HCT116 (cell line): Measurements from ENCODE around the gene ARFGAP3. TPM values are rescaled to one million over a fixed set of nuclear protein-coding genes. Genes with fewer than 3 reads are reported as not detected.

ENCODE experiments used
- ATAC-seq: fragments of 200-7000 bp; cut with Tn5 transposase; 2 replicates; pipeline ENCODE4 v1.9.1; 2020; ENCODE audit warnings: mild to moderate bottlenecking, moderate library complexity
- BruUV-seq: library from RNA; stranded (reverse); fragments of 400-500 nt; replicated peaks from 2 replicates; lab custom pipeline; 2021; lab: Mats Ljungman, UMichigan
- CTCF ChIA-PET: fragments of 300-600 bp; sonication (Branson Sonifier 250); formaldehyde crosslinking; loops from one replicate; lab custom pipeline; 2021; ENCODE audit warnings: antibody characterized with exemption; lab: Charles Lee
- POLR2A ChIA-PET: fragments of 300-600, 350-600 bp; sonication (Branson Sonifier 250); formaldehyde crosslinking; loops from one replicate; lab custom pipeline; 2021; ENCODE audit warnings: antibody characterized with exemption; lab: Charles Lee
- RAD21 ChIA-PET, 2 experiments: fragments of 300-600 bp; sonication (Branson Sonifier 250); formaldehyde crosslinking; loops; one replicate each; lab custom pipeline; 2023; ENCODE audit warnings: low total read pairs in 2 of 2; ENCODE audit not compliant: uncharacterized antibody in 2 of 2, unreplicated experiment in 2 of 2, low non-redundant PET in 1 of 2; lab: Charles Lee
- DNase-seq: peaks from one replicate; pipeline ENCODE4 v3.0.0-alpha.2; 2010; ENCODE audit warnings: low read depth, low spot score
- H2AFZ ChIP-seq: fragments of 200-600 bp; shearing (Covaris generic), sonication (generic); 2 replicates; pipeline ENCODE4 v1.6.1; 2017; ENCODE audit warnings: low read depth, mixed run types, mixed read lengths, antibody characterized with exemption, low read length; ENCODE audit not compliant: poor library complexity, severe bottlenecking
- H3K27ac ChIP-seq: 2 replicates; pipeline ENCODE4 v1.5.1; 2012; ENCODE audit warnings: low read depth, low read length
- H3K27me3 ChIP-seq: fragments of 200-600 bp; sonication (generic); 2 replicates; pipeline ENCODE4 v1.6.1; 2016; ENCODE audit warnings: mixed run types, low read length, mixed read lengths; ENCODE audit not compliant: insufficient read depth
- H3K36me3 ChIP-seq, 2 experiments: fragments of 200-500 bp in 1 of 2; fragments of 200-600 bp in 1 of 2; sonication (Bioruptor generic) in 1 of 2; sonication (generic) in 1 of 2; 2 replicates each; pipeline versions ENCODE4 v1.5.1 to v1.6.1; 2014 to 2016; ENCODE audit warnings: low read length in 2 of 2, inconsistent platforms in 1 of 2, mixed read lengths in 1 of 2, mixed run types in 1 of 2; ENCODE audit not compliant: insufficient read depth in 2 of 2, control insufficient read depth in 1 of 2
- H3K4me1 ChIP-seq, 2 experiments: fragments of 200-600 bp in 1 of 2; sonication (generic) in 1 of 2; 2 replicates each; pipeline versions ENCODE4 v1.5.1 to v1.6.1; 2012 to 2017; ENCODE audit warnings: low read length in 2 of 2, inconsistent platforms in 1 of 2, mild to moderate bottlenecking in 1 of 2, mixed read lengths in 1 of 2, mixed run types in 1 of 2, moderate library complexity in 1 of 2; ENCODE audit not compliant: insufficient read depth in 2 of 2, control insufficient read depth in 1 of 2
- H3K4me2 ChIP-seq: fragments of 200-600 bp; sonication (generic); 2 replicates; pipeline ENCODE4 v1.6.1; 2017; ENCODE audit warnings: mixed run types, low read length, mixed read lengths
- H3K4me3 ChIP-seq, 2 experiments: fragments of 200-600 bp in 1 of 2; sonication (generic) in 1 of 2; replicated peaks in 1 of 2; 2 replicates each; pipeline ENCODE4 v1.5.1; 2011 to 2016; ENCODE audit warnings: low read length in 2 of 2, control low read depth in 1 of 2, low read depth in 1 of 2, mild to moderate bottlenecking in 1 of 2, mixed read lengths in 1 of 2, mixed run types in 1 of 2
- H3K79me2 ChIP-seq: fragments of 200-600 bp; sonication (generic); 2 replicates; pipeline ENCODE4 v1.6.1; 2017; ENCODE audit warnings: mild to moderate bottlenecking, mixed run types, low read length, moderate library complexity, mixed read lengths; ENCODE audit not compliant: insufficient read depth
- H3K9ac ChIP-seq: fragments of 200-600 bp; sonication (generic); 2 replicates; pipeline ENCODE4 v1.6.1; 2016; ENCODE audit warnings: low read length, mixed read lengths
- H3K9me2 ChIP-seq: fragments of 200-600 bp; sonication (generic), shearing (Covaris generic); 2 replicates; pipeline ENCODE4 v1.6.1; 2017; ENCODE audit warnings: mixed run types, mild to moderate bottlenecking, moderate library complexity; ENCODE audit not compliant: insufficient read depth
- H3K9me3 ChIP-seq, 2 experiments: fragments of 200-500 bp in 1 of 2; fragments of 200-600 bp in 1 of 2; sonication (Bioruptor generic) in 1 of 2; sonication (generic) in 1 of 2; 2 replicates each; pipeline ENCODE4 v1.6.1; 2014 to 2017; ENCODE audit warnings: low read length in 2 of 2, mixed read lengths in 2 of 2, inconsistent platforms in 1 of 2, low read depth in 1 of 2, mild to moderate bottlenecking in 1 of 2, mixed run types in 1 of 2, moderate library complexity in 1 of 2; ENCODE audit not compliant: control insufficient read depth in 1 of 2, insufficient read depth in 1 of 2
- H4K20me1 ChIP-seq: fragments of 200-600 bp; sonication (generic), shearing (Covaris generic); 2 replicates; pipeline ENCODE4 v1.6.1; 2017; ENCODE audit warnings: mixed run types, mild to moderate bottlenecking, moderate library complexity; ENCODE audit not compliant: insufficient read depth
- ATF3 ChIP-seq: IDR thresholded peaks from 2 replicates; pipeline ENCODE4 v1.6.1; 2012
- CBX3 ChIP-seq: IDR thresholded peaks from 2 replicates; pipeline ENCODE4 v1.6.1; 2012; ENCODE audit warnings: low read depth
- CTCF ChIP-seq, 3 experiments: fragments of 200-600 bp in 1 of 3; sonication (generic) in 1 of 3; IDR thresholded peaks in 2 of 3; conservative IDR thresholded peaks in 1 of 3; 2 replicates each; pipeline ENCODE4 v1.5.1; 2012 to 2017; ENCODE audit warnings: low read depth in 2 of 3, low read length in 2 of 3, antibody characterized with exemption in 1 of 3, borderline replicate concordance in 1 of 3, control low read depth in 1 of 3, mild to moderate bottlenecking in 1 of 3, mixed read lengths in 1 of 3, mixed run types in 1 of 3, moderate library complexity in 1 of 3; ENCODE audit not compliant: insufficient read depth in 1 of 3
- EGR1 ChIP-seq: IDR thresholded peaks from 2 replicates; pipeline ENCODE4 v1.6.1; 2012; ENCODE audit warnings: low read depth
- ELF1 ChIP-seq: IDR thresholded peaks from 2 replicates; pipeline ENCODE4 v1.6.1; 2012; ENCODE audit warnings: low read depth, borderline replicate concordance
- EZH2phosphoT487 ChIP-seq: fragments of 200-600 bp; IDR thresholded peaks from 2 replicates; pipeline ENCODE4 v1.6.1; 2018; ENCODE audit warnings: antibody characterized with exemption, borderline replicate concordance
- FOSL1 ChIP-seq: IDR thresholded peaks from 2 replicates; pipeline ENCODE4 v1.6.1; 2012; ENCODE audit warnings: low read depth
- POLR2A ChIP-seq: IDR thresholded peaks from 2 replicates; pipeline ENCODE4 v1.7.0; 2011; ENCODE audit warnings: borderline replicate concordance; ENCODE audit not compliant: insufficient read depth, insufficient read length; ENCODE audit errors: extremely low read depth
- POLR2AphosphoS5 ChIP-seq: IDR thresholded peaks from 2 replicates; pipeline ENCODE4 v1.6.1; 2011; ENCODE audit warnings: mild to moderate bottlenecking, low read depth, low read length, moderate library complexity
- RAD21 ChIP-seq: IDR thresholded peaks from 2 replicates; pipeline ENCODE4 v1.6.1; 2012; ENCODE audit warnings: low read depth, mild to moderate bottlenecking
- SP1 ChIP-seq: IDR thresholded peaks from 2 replicates; pipeline ENCODE4 v1.6.1; 2012; ENCODE audit warnings: low read depth
- SRF ChIP-seq: IDR thresholded peaks from 2 replicates; pipeline ENCODE4 v1.6.1; 2012; ENCODE audit warnings: low read depth
- TCF7L2 ChIP-seq: IDR thresholded peaks from 2 replicates; pipeline ENCODE4 v1.7.0; 2011; ENCODE audit warnings: borderline replicate concordance, inconsistent platforms; ENCODE audit not compliant: insufficient read depth, insufficient read length; ENCODE audit errors: extremely low read depth
- ZFX ChIP-seq: fragments of 450-650 bp; IDR thresholded peaks from 2 replicates; pipeline ENCODE4 v1.6.1; 2017
- intact Hi-C: fragments of 100-400 bp; cut with micrococcal nuclease; formaldehyde crosslinking; loops from 2 replicates; pipeline ENCODE4 v1.10.0; 2022
- total RNA-seq: library from RNA; stranded (reverse); gene quantifications from one replicate; pipeline ENCODE4 v1.2.1, GENCODE V29; 2021; ENCODE audit not compliant: unreplicated experiment

The ARFGAP3 gene
- total RNA-seq, 1 experiment from 2014 or later = 15.4 TPM

GRCh38 chr22:42847110-42847509 is 10.0 kb downstream of the ARFGAP3 start:
- H3K4me1 ChIP-seq = peaks cover 23 to 26% of the 10 kb centered on the region in 2 experiments
- no TSS peak for BruUV-seq
- POLR2A ChIA-PET = no interaction called here
- intact Hi-C loops = no loop called here
- ATAC-seq = no peak
- RAD21 ChIA-PET = no interaction called here
- TF ChIP-seq CTCF (IDR thresholded peaks at IDR 0.05 in 2 of 3, conservative IDR thresholded peaks at IDR 0.05 in 1 of 3; ENCODE audit: borderline replicate concordance in 1 of 3, insufficient read depth in 1 of 3, low read depth in 2 of 3, low read length in 2 of 3) = no peak
- TF ChIP-seq POLR2A = no peak
- no peak for TF ChIP-seq SRF
- TF ChIP-seq EZH2phosphoT487 = no peak
- TF ChIP-seq CBX3 = no peak
- TF ChIP-seq ZFX = no peak
- TF ChIP-seq RAD21 = no peak
- TF ChIP-seq SP1 = no peak
- TF ChIP-seq POLR2AphosphoS5 = no peak
- TF ChIP-seq FOSL1 = no peak
- TF ChIP-seq EGR1 = no peak
- no peak for TF ChIP-seq ATF3
- no peak for TF ChIP-seq TCF7L2
- no peak for TF ChIP-seq ELF1
- TF ChIP-seq, all 23 proteins: peak for 0
- 0 out of 2 replicates have a peak, but pooled peaks cover 5% of the 10 kb centered on the region for H3K79me2 ChIP-seq
- H3K36me3 ChIP-seq = peaks cover 0 to 2% of the 10 kb centered on the region in 2 experiments; a peak in 1 of 4 replicates
- DNase-seq = no peak
- H3K4me2 ChIP-seq = no peak overlapping the region
- H4K20me1 ChIP-seq = no peaks in the 10 kb centered on the region
- no peak overlapping the region for H2AFZ ChIP-seq
- CTCF ChIA-PET = interaction anchor here (1.3 kb wide), 1 partner anchor 21 kb away, joined by 3 read pairs; no protein-coding TSS in a partner anchor
- H3K9me3 ChIP-seq = no peaks in the 10 kb centered on the region
- H3K27ac ChIP-seq = no peak overlapping the region
- no peaks in the 10 kb centered on the region for H3K27me3 ChIP-seq
- no peaks in the 10 kb centered on the region for H3K9me2 ChIP-seq
- H3K4me3 ChIP-seq = no peak overlapping the region
- no peak overlapping the region for H3K9ac ChIP-seq
